K562 (cell line): ENCODE data around the gene RBM20. TPM values are rescaled to one million over a fixed set of nuclear protein-coding genes. Genes with fewer than 3 reads are reported as not detected.
A peak's percentile ranks its signal among the peaks of the same experiment; 100 is the strongest.

Source experiments
- BCOR ChIP-seq: fragments of 450-650 bp; IDR thresholded peaks from 2 replicates; pipeline ENCODE4 v1.6.1; 2016
- CEBPG ChIP-seq, 3 experiments: fragments of 200-800 bp in 1 of 3; sonication (Bioruptor generic) in 1 of 3; sonication (generic) in 1 of 3; formaldehyde crosslinking in 1 of 3; IDR thresholded peaks in 2 of 3; conservative IDR thresholded peaks in 1 of 3; 2 replicates each; pipeline versions ENCODE4 v1.6.1 to v1.8.0; 2016 to 2022; ENCODE audit warnings: missing compliant biosample characterization in 2 of 3, missing genetic modification characterization in 2 of 3, mild to moderate bottlenecking in 1 of 3, missing genetic modification reagents in 1 of 3
- HLTF ChIP-seq: fragments of 450-650 bp; IDR thresholded peaks from 2 replicates; pipeline ENCODE4 v1.6.1; 2016
- KAT2B ChIP-seq: IDR thresholded peaks from one replicate; pipeline ENCODE4 v1.6.1; 2012; ENCODE audit warnings: low read depth, mild to moderate bottlenecking, control low read depth, inconsistent platforms, low read length, moderate library complexity
- KAT7 ChIP-seq: sonication (generic); formaldehyde crosslinking; IDR thresholded peaks from 2 replicates; pipeline ENCODE4 v1.8.0; 2022; ENCODE audit warnings: missing genetic modification reagents, mild to moderate bottlenecking, borderline replicate concordance
- LCOR ChIP-seq: sonication (generic); formaldehyde crosslinking; IDR thresholded peaks from 2 replicates; pipeline ENCODE4 v1.8.0; 2022; ENCODE audit warnings: mild to moderate bottlenecking, missing genetic modification reagents
- NCOR1 ChIP-seq: fragments of 450-650 bp; IDR thresholded peaks from 2 replicates; pipeline ENCODE4 v1.6.1; 2016; ENCODE audit warnings: mild to moderate bottlenecking, moderate library complexity
- PCBP1 ChIP-seq: fragments of 200-400 bp; formaldehyde crosslinking; IDR thresholded peaks from 2 replicates; pipeline ENCODE4 v1.6.1; 2018; ENCODE audit warnings: mild to moderate bottlenecking, low read depth, low read length; ENCODE audit not compliant: poor library complexity, severe bottlenecking
- RBBP5 ChIP-seq: fragments of 200-600 bp; sonication (generic); IDR thresholded peaks from 2 replicates; pipeline ENCODE4 v1.6.1; 2012; ENCODE audit warnings: borderline replicate concordance, mild to moderate bottlenecking, low read length, control low read depth, inconsistent platforms; ENCODE audit not compliant: insufficient read depth, poor library complexity, severe bottlenecking
- SREBF1 ChIP-seq: fragments of 150-350 bp; IDR thresholded peaks from 2 replicates; pipeline ENCODE4 v1.6.1; 2014; ENCODE audit warnings: antibody characterized with exemption, low read depth, low read length, borderline replicate concordance
- TSC22D4 ChIP-seq: fragments of 450-650 bp; IDR thresholded peaks from 2 replicates; pipeline ENCODE4 v1.6.1; 2016; ENCODE audit warnings: missing genetic modification characterization, missing biosample characterization, control low read depth
- ZNF121 ChIP-seq: sonication (generic); formaldehyde crosslinking; conservative IDR thresholded peaks from 2 replicates; pipeline ENCODE4 v1.8.0; 2022; ENCODE audit warnings: missing genetic modification reagents
- ZNF699 ChIP-seq: fragments of 250-450 bp; sonication (Bioruptor Pico); IDR thresholded peaks from 2 replicates; pipeline ENCODE4 v1.8.0; 2021; ENCODE audit warnings: mild to moderate bottlenecking, moderate library complexity; ENCODE audit not compliant: insufficient replicate concordance
- ZNF79 ChIP-seq: fragments of 250-450 bp; sonication (Bioruptor Pico); IDR thresholded peaks from 2 replicates; pipeline ENCODE4 v1.4.0; 2020; ENCODE audit warnings: low read depth, mild to moderate bottlenecking, moderate library complexity
- polyA plus RNA-seq, 8 experiments: library from polyadenylated mRNA; depleted of rRNA in 4 of 8; stranded (reverse) in 5 of 8; unstranded in 3 of 8; fragments of >200 nt; fragmentation: Nextera tagmentation in 2 of 8; fragmentation: Illumina TruSeq in 1 of 8; extraction: Ambion mirVana in 2 of 8; extraction: Trizol in 1 of 8; gene quantifications; 2 replicates each; pipeline versions ENCODE4 v1.2.1 to v1.2.3, GENCODE V29; 2011 to 2014; ENCODE audit warnings: inconsistent platforms in 1 of 8, missing spikeins in 1 of 8
- total RNA-seq, 7 experiments: library from RNA; depleted of rRNA in 6 of 7; stranded (reverse); fragments of >200 nt in 6 of 7; fragmentation: Illumina TruSeq in 2 of 7; extraction: Trizol in 2 of 7; gene quantifications; 2 replicates each; pipeline versions ENCODE4 v1.2.1 to v1.2.3, GENCODE V29; 2011 to 2021; ENCODE audit warnings: low replicate concordance in 1 of 7
- TF ChIP-seq, protein P1 (sequence below): fragments of 200-400 bp; formaldehyde crosslinking; IDR thresholded peaks from 2 replicates; pipeline ENCODE4 v1.6.1; 2017; ENCODE audit warnings: mild to moderate bottlenecking, low read depth, low read length, moderate library complexity
- TF ChIP-seq, protein P2 (sequence below): fragments of 250-450 bp; sonication (Bioruptor Pico); IDR thresholded peaks from 2 replicates; pipeline ENCODE4 v1.5.0; 2021; ENCODE audit warnings: mild to moderate bottlenecking, borderline replicate concordance
- TF ChIP-seq, protein P3 (sequence below), 3 experiments: IDR thresholded peaks in 2 of 3; conservative IDR thresholded peaks in 1 of 3; 2 replicates each; pipeline ENCODE4 v1.5.1; 2011 to 2012; ENCODE audit warnings: low read length in 3 of 3, mild to moderate bottlenecking in 3 of 3, control low read depth in 2 of 3, improper control_type of control experiment in 1 of 3, inconsistent platforms in 1 of 3, low read depth in 1 of 3, mixed read lengths in 1 of 3, moderate library complexity in 1 of 3; ENCODE audit not compliant: insufficient read depth in 2 of 3
- TF ChIP-seq, protein P4 (sequence below): fragments of 450-650 bp; IDR thresholded peaks from 2 replicates; pipeline ENCODE4 v1.6.1; 2016; ENCODE audit warnings: antibody characterized with exemption

The RBM20 gene
- total and polyA plus RNA-seq, 9 of the 15 experiments (the other 6 are each of a cell fraction or from before 2014, with no cell fraction given), result 0.63 to 5.7 (median 3.2) TPM

DNA sequence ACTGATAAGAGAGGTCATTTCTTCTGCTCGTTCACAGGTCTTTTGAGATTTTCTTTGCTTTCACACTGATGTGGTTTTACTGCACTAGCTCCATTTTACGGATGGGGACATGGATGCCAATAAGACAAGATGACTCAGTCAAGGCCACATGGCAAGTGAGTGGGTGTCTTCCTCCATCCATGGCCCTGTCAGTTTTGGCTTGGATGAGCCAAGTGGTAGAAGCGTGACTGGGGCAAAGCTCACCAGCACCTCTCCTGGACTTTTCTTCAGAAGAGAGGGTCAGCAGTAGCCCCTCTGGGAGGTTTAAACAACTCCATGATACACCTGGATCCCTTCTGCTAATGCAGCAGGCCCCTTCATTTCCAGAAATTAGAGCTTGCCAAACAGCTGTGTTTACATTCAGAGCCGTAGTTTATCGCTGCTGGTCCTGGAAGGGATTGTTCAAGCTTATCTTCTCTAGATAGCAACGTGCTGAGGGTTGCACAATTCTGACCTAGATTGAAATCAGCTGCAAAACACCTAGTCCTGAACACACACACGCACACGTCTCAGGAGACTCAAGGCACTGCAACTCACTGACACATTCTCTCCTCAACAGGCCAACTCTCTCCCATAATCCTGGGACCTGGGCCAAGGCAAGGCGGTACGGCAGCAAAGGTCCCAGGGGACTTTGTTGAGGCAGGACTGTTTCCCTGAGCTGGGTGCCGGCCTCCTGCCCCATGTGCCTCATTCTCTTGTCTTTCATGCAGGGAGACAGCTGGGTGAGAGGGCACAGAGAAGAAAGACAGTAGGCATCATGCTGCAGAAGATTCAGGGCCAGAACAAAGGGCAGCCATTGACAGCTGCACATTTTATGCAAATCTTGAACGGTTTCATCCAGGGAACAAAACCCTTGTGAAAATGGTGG lies 213.4 kb downstream of the RBM20 start (continued):
- TF ChIP-seq KAT7 (CRISPR knock-in tag) (peak; percentile 66; the same call in 1 of the 2 replicates), BCOR (peak; percentile 58; the same call in 1 of the 2 replicates), SREBF1 (no peak), ZNF79 (CRISPR knock-in tag) (no peak), KAT2B (no peak), RBBP5 (no peak), LCOR (CRISPR knock-in tag) (no peak), ZNF699 (no peak), HLTF (no peak), ZNF121 (no peak), NCOR1 (peak; percentile 78), TSC22D4 (tag) (no peak), PCBP1 (no peak), CEBPG (CRISPR knock-in tag; IDR thresholded peaks at IDR 0.05) (peak; percentile 79), CEBPG (tag; conservative IDR thresholded peaks at IDR 0.05 in 1 of 2, IDR thresholded peaks at IDR 0.05 in 1 of 2) (peak; percentile 86 to 92)
- TF ChIP-seq, protein P1, sequence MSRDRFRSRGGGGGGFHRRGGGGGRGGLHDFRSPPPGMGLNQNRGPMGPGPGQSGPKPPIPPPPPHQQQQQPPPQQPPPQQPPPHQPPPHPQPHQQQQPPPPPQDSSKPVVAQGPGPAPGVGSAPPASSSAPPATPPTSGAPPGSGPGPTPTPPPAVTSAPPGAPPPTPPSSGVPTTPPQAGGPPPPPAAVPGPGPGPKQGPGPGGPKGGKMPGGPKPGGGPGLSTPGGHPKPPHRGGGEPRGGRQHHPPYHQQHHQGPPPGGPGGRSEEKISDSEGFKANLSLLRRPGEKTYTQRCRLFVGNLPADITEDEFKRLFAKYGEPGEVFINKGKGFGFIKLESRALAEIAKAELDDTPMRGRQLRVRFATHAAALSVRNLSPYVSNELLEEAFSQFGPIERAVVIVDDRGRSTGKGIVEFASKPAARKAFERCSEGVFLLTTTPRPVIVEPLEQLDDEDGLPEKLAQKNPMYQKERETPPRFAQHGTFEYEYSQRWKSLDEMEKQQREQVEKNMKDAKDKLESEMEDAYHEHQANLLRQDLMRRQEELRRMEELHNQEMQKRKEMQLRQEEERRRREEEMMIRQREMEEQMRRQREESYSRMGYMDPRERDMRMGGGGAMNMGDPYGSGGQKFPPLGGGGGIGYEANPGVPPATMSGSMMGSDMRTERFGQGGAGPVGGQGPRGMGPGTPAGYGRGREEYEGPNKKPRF, result no peak
- TF ChIP-seq, protein P2, sequence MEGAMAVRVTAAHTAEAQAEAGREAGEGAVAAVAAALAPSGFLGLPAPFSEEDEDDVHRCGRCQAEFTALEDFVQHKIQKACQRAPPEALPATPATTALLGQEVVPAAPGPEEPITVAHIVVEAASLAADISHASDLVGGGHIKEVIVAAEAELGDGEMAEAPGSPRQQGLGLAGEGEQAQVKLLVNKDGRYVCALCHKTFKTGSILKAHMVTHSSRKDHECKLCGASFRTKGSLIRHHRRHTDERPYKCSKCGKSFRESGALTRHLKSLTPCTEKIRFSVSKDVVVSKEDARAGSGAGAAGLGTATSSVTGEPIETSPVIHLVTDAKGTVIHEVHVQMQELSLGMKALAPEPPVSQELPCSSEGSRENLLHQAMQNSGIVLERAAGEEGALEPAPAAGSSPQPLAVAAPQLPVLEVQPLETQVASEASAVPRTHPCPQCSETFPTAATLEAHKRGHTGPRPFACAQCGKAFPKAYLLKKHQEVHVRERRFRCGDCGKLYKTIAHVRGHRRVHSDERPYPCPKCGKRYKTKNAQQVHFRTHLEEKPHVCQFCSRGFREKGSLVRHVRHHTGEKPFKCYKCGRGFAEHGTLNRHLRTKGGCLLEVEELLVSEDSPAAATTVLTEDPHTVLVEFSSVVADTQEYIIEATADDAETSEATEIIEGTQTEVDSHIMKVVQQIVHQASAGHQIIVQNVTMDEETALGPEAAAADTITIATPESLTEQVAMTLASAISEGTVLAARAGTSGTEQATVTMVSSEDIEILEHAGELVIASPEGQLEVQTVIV, result no peak
- TF ChIP-seq, protein P3, sequence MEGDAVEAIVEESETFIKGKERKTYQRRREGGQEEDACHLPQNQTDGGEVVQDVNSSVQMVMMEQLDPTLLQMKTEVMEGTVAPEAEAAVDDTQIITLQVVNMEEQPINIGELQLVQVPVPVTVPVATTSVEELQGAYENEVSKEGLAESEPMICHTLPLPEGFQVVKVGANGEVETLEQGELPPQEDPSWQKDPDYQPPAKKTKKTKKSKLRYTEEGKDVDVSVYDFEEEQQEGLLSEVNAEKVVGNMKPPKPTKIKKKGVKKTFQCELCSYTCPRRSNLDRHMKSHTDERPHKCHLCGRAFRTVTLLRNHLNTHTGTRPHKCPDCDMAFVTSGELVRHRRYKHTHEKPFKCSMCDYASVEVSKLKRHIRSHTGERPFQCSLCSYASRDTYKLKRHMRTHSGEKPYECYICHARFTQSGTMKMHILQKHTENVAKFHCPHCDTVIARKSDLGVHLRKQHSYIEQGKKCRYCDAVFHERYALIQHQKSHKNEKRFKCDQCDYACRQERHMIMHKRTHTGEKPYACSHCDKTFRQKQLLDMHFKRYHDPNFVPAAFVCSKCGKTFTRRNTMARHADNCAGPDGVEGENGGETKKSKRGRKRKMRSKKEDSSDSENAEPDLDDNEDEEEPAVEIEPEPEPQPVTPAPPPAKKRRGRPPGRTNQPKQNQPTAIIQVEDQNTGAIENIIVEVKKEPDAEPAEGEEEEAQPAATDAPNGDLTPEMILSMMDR (IDR thresholded peaks at IDR 0.05 in 2 of 3, conservative IDR thresholded peaks at IDR 0.05 in 1 of 3; ENCODE audit: insufficient read depth in 2 of 3, low read depth in 1 of 3, low read length in 3 of 3), result no peak
- TF ChIP-seq, protein P4, sequence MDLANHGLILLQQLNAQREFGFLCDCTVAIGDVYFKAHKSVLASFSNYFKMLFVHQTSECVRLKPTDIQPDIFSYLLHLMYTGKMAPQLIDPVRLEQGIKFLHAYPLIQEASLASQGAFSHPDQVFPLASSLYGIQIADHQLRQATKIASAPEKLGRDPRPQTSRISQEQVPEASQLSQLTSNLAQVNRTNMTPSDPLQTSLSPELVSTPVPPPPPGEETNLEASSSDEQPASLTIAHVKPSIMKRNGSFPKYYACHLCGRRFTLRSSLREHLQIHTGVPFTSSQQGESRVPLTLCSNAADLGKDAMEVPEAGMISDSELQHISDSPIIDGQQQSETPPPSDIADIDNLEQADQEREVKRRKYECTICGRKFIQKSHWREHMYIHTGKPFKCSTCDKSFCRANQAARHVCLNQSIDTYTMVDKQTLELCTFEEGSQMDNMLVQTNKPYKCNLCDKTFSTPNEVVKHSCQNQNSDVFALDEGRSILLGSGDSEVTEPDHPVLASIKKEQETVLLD, result no peak
